ENCODE data around the gene DGKE.

GRCh38 chr17:56850591-56850990 lies 16.6 kb downstream of the DGKE start:
- TF ChIP-seq, protein P1, sequence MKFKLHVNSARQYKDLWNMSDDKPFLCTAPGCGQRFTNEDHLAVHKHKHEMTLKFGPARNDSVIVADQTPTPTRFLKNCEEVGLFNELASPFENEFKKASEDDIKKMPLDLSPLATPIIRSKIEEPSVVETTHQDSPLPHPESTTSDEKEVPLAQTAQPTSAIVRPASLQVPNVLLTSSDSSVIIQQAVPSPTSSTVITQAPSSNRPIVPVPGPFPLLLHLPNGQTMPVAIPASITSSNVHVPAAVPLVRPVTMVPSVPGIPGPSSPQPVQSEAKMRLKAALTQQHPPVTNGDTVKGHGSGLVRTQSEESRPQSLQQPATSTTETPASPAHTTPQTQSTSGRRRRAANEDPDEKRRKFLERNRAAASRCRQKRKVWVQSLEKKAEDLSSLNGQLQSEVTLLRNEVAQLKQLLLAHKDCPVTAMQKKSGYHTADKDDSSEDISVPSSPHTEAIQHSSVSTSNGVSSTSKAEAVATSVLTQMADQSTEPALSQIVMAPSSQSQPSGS (tag by site-specific recombination; IDR thresholded peaks at IDR 0.05; ENCODE audit: low read depth) = no peak
- TF ChIP-seq ZNF549 (tag by site-specific recombination; IDR thresholded peaks at IDR 0.05) = no peak
- no peak for TF ChIP-seq ZNF114 (tag by site-specific recombination; IDR thresholded peaks at IDR 0.05)
- no peak for TF ChIP-seq ZBTB8A (tag by site-specific recombination; IDR thresholded peaks at IDR 0.05)
- TF ChIP-seq ZNF571 (tag by site-specific recombination; IDR thresholded peaks at IDR 0.05) = no peak
- no peak for TF ChIP-seq ZNF416 (tag by site-specific recombination; IDR thresholded peaks at IDR 0.05)

All from HEK293 (cell line).